GM18909 (cell line): ENCODE measurements around the gene C5orf46.

ENCODE experiments used
- ATAC-seq: cut with Tn5 transposase; IDR thresholded peaks from one replicate; pipeline ENCODE4 v1.9.1; 2021; ENCODE audit warnings: mild to moderate bottlenecking; ENCODE audit not compliant: unreplicated experiment, poor library complexity

Gene C5orf46

DNA sequence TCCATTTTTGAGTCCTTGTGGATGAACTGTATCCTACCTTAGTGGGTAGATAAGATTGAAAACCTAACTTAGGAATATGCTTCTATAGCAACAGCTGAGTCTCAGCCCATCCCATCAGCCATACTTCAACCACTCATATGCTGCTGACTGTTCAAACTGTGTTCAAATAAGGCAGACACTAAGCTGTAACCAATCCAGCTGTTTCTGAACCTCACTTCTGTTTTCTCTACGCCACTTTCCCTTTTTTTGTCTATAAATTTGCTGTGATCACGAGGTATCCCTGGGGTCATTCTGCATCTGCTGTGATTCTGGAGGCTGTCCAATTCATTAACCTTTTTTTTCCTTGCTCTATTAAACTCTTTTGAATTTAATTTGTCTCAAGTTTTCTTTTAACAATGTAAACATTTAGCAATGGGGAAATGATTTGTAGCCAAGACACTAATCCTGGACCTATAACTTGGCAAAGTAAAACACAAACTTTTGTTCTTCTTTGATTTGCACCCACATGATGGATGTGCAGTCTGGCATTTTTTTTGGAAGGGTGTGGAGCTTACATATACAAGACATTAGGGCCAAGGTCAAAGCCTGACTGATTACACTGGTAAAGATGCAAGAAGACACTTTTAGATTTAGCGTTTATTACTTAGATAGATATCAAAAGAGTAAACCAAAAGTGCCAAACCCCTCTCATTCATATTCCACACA is 42.7 kb downstream of the C5orf46 start:
- ATAC-seq = no peak

DNA sequence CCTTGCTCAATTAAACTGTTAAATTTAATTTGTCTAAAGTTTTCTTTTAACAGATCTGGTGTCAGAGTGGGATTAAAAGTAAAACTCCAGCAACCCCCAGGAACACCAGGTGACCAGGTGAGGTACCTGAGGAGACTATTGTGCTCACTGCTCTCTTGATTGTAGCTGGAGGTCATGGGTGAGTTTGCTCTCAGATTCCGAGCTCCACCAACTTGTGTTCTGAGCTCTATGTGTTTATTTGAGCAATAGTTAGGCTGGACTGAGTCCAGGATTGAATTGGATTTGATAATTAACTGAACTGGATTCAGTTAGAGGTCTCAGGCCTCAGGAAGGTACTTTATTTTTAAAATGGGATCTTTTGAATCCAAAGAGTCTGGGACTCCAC is 45.7 kb downstream of the C5orf46 start:
- no peak for ATAC-seq

DNA sequence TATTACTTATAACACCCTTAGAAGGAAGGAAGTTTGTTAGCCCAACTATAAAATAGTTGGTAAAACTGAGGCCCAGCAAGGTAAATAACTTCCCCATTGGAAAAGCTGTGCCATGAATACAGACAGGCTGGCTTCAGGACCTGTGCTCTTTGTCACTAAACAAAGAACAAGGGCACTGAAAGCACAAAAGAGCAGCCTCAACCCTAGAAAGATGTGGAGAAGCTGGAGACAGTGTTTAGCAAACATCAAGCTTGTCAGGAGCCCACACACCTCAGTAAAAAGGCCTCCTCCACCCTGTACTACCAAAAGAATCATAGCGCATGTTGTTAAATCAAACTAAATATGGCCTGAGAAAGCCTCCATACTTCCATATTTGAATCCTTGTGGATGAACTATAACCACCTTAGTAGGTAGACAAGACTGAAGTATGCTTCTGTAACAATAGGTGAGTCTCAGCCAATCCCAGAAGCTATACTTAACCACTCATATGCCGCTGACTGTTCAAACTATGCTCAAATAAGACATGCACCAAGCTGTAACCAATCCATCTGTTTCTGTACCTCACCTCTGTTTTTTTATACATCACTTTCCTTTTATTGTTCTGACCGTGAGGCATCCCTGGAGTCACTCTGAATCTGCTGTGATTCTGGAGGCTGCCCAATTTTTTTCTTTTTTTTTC is 46.2 kb downstream of the C5orf46 start:
- no peak for ATAC-seq

DNA sequence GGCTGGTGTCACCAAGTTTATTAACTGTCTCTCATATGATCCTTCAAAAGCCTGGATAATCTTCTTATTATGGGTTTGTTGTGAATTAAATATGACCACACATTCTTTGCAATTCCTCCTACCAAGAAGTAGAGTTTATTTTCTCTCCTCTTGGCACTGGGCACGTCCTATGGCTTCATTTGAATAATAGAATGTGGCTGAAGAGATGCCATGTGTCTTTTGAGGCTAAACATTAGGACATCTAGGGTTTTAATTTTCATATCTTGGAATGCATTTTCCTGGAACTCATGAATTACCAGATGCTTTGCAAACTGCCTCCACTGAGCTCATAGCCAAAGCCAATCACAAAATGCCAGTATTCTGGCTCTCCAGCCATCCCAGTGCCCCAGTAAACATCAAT is 47.8 kb downstream of the C5orf46 start:
- ATAC-seq = no peak

DNA sequence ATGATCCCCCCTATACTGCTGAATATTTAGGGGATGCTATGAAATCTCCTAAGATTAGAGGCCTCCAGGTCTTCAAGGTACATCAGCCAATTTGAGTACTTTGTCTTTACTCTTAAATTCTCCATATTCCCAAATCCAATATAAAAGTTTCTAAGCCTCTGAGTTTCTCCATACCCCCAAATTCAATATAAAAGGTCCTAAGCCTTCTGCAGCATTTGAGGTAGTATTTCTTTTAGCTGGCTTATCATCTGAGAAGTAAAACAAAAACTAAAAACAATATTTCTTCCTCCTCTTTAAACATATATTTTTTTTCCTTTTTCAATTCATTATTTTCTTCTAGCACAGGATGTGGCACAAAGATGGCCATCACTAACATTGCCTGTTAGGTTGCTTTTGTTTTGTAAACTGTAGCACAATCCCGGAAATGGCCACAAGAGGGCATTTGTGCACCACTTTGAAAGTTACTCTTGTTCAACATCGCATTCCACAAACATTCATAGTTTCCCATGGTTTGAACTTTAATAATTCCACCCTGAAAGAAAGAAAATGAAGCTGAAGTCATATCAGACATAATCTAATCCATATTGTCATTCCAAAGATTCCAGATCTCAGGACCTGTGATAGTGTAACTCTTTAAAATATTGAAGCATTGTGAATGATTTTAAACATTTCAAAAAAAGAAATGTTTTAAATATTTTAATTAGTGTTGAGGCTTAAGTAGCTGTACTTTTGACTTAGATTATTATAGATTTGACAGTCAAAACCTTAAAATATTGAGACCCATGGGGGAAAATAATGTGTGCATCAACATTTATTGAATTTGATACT is 48.8 kb downstream of the C5orf46 start:
- ATAC-seq = peak; percentile 90

DNA sequence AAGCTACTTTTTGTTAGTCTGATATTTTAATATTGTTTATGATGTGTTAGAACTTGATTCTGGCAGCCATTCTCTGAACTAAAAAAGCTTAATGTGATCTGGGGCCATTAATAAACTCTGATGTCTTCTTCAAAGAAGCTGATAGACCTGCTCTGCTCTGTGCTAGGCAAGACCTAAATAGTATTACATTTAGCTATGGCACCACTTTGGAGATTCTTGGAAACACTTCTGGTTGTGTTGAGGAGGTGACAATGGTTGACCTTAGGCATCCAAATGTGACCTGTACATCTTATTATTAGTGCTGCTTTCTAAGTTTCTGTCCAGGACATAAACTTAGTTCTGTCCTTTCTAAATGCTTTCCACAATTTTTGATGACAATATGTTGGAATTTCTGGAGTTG is 49.5 kb downstream of the C5orf46 start:
- ATAC-seq = no peak

DNA sequence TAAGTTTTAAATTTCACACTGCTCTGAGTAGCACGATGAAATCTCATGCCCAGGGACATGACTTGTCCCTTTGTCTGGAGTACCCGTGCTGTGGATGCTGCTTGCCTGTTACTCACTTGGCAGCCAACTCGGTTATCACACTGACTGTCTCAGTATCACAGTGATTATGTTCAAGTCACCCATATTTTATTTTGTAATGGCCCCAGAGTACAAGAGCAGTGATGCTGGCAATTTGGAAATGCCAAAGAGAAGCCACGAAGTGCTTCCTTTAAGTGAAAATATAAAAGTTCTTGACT is 50.6 kb downstream of the C5orf46 start:
- ATAC-seq = no peak

DNA sequence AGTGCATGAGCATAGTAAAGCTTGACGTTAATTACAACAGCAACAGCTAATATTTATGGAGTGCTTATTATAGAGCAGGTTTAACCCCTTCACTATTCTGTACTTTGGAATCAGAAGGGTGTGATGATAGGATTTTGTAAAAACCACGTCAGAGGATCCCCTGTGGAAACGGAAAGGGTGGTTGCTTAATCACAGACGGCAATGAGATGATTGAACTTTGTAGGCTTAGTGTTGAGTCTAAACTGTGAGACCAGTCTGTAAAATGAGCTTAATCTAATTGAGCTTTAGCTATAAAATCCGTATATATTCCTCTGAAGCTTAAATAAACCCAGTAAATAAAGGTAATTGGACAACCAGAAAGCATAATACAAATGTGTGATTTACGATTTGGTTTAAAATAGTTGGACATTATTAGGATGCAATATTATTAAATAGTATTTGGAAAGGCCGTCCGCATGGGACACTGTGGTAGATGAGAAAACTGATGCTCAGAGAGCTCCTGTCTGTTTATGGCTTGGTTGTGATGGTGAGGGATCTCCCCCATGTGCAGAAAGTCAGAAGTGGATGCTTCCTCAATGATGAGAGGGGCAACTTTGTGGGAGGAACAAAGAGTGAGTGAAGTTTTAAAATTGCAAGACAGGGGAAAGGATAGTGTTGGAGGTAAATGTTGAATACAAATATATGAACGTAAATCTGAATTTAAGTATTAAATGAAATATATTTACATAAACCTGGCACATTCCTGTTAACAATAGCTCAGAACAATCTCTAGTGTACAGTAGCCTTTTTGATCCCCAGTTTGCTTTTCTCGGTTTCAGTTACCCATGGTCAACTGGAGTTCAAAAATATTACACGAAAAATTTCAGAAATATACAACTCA is 51.2 kb downstream of the C5orf46 start:
- no peak for ATAC-seq

DNA sequence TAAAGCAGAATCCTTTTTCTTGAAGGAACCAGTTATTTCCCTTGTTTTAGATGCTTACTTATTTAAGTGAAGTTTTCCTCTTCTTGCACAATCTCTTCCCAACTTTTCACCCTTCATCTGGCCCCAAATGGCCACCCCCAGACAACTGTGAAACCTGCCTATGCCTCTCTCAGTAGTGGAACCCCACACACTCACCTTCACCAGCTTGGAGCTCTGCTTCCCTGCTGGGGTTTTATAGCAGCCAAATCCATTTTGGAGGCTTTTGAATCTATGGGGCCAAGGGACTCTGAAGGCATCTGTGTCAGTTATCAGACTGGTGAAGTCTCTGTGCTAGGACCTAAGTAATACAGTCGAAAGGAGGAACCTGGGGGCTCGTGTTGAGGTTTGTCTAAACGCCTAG is 52.0 kb downstream of the C5orf46 start:
- ATAC-seq = no peak

DNA sequence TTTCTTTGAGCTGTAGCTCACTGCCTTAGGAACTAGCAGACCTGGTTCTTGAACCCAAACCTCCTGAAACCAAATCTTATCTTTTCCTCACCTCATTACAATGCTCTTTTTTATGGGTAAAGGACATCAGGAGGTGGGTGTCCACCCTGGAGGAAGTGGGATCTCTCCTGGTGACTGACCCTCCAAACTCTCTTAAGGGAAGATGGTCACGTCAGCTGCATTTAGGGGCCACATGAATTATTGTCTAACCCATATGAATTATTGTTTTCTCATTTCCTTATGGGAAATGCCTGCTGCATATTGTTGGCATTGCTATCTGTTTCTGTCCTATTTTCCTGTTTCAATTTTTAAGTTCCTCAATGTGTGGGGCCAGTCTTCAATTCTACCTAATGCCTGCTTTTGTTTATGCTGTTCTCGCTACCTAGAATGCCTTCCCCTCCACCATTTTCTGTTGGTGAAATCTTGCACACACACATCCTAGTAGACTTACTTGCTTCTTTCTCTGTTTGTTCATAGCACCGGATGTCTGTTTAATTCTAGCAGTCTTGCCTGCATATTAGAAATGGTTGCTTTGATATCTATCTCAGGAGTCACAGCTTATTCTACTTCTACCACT is 52.9 kb downstream of the C5orf46 start:
- ATAC-seq = no peak

DNA sequence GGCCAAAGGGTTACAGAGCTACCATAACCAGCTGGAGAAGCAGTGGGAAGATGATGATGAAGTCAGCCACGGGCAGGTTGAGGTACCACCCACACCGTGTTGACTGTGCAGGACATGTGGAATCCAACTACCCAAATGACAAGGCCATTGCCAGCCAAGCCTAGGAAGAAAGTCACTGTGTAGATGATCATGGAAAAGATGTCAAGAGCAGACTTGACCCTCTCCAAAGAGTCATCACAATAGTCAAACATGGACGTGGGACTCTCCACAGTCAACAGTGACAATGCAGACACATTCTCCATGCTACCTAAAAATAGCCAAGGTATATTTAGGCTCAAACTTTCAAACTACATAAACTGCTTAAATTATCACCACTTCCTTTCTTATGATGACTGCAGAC is 54.0 kb downstream of the C5orf46 start:
- ATAC-seq = no peak

DNA sequence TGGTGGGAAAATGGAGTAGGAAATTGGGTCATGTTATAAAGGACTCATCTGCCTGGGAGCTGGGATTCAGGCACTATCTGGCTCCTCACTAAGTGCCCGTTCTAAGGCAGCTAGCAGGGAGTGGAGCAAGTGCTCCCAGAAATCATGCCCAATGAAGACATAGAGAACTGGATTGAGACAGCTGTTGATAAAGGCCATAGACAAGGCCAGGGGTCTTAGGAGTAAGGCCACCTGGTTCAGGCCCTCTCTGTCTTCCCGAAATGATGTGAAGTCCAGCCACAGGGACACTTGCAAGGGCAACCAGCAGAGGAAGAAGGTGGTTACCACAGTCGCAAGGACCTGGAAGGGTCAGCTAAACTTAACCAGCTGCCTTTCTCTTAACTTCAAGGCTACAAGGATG is 54.8 kb downstream of the C5orf46 start:
- ATAC-seq = no peak

DNA sequence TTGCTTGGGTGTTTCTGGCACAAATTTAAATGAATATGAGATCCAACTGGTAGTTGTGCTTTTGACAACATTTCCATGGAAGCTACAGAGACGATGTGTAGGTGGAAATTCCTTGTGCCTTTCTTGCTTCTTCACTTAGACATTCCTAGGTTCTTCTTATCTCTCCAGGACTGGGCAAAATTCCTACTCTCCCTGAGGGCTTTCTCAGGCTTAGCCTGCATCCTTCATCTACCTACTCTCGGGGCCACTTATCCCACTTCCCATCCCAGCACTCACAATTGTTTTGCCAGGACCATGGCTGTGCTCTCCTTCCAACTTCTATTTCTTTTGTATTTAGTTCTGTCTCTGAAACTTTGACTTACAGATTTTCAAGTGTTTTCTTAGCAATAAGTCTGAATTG is 57.1 kb downstream of the C5orf46 start:
- ATAC-seq = no peak

DNA sequence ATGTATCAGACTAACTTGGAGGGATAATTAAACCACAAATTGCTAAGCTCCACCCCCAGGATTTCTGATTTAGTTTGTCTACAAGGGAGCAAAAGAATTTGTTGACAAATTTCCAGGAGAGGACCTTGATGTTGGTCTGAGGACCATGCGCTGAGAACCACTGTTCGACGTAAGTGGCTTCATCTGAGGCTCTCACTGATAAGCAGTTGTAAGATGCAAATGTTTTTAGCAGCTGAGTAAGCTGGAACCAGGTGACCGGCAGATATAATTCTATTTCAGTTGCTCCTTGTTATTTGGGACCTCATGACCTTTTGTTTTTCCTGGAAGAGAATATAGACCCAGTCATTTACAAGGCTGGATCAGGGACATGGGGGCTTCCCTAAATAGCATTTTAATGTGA is 60.7 kb downstream of the C5orf46 start:
- ATAC-seq = no peak

DNA sequence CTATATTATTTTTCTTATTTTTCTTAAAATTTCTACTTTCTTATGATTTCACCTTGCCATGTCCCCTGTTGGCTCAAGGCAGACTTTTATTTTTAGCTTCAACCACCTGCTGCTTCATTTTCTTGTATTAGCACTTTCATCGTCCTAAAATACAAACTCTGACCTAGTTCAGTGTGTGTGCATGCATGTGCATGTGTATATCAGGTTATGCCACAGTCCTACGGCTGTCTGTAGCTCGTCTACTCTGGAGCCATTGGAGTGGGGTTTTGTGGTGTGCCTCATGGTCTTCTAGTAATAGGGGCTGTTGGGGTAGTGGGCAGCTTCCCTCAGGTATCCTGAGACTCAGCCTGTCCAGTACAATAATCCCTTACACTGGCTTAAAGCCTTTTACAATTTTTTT is 61.5 kb downstream of the C5orf46 start:
- no peak for ATAC-seq

DNA sequence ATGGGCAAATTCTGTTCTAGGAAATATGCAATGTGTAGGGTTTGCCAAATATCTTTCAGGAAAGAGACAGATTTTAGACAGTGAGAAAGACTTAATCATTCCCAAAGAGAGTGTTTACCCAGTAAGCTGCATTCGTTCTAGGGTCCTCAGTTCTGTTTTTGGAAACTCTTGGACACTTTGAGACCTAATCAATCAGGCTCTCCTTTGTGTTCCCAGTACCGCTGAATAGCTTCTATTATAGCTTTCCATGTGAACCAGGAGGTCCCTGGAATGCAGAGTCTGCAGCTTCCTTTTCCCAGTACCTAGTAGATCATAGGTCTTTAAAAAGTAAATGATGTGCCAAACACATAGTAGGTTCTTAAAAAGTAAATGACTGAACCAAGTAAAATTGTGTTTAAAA is 63.5 kb downstream of the C5orf46 start:
- no peak for ATAC-seq
